Measurements from ENCODE around the gene SEMA6A. TPM values are rescaled to one million over a fixed set of nuclear protein-coding genes. Genes with fewer than 3 reads are reported as not detected.

The SEMA6A gene
- total RNA-seq, 2 experiments from 2014 or later, result not detected

- ChIA-PET CTCF (ENCODE audit: unreplicated experiment) (no interaction called here), POLR2A (no interaction called here)
- H3K4me1 ChIP-seq (ENCODE audit: insufficient read depth, low read length, poor library complexity, severe bottlenecking), result no peaks in the 10 kb centered on the region
- H3K27ac ChIP-seq (ENCODE audit: low read depth, low read length, poor library complexity, severe bottlenecking), result no peak overlapping the region
- no peak for TF ChIP-seq CTCF (conservative IDR thresholded peaks at IDR 0.05; ENCODE audit: low read length)
- no peak for TF ChIP-seq EZH2phosphoT487 (IDR thresholded peaks at IDR 0.05; ENCODE audit: borderline replicate concordance, low read depth, low read length)
- H3K79me2 ChIP-seq (ENCODE audit: insufficient read depth, low read depth, low read length), result no peaks in the 10 kb centered on the region
- H3K4me3 ChIP-seq (ENCODE audit: low read depth, low read length, poor library complexity, severe bottlenecking), result no peak overlapping the region
- H4K20me1 ChIP-seq (ENCODE audit: insufficient read depth, low read length), result no peaks in the 10 kb centered on the region
- no peak overlapping the region for H3K4me2 ChIP-seq (ENCODE audit: low read length)
- H3K9me2 ChIP-seq (ENCODE audit: insufficient read depth, low read length), result no peaks in the 10 kb centered on the region
- no peak for DNase-seq (ENCODE audit: low spot score)
- intact Hi-C loops (cut with micrococcal nuclease; ENCODE audit: unreplicated experiment), result no loop called here
- no peaks in the 10 kb centered on the region for H3K36me3 ChIP-seq (ENCODE audit: insufficient read depth, low read length)
- no TSS peak for BruUV-seq (replicated peaks)
- no peak overlapping the region for H2AFZ ChIP-seq (ENCODE audit: low read length)
- H3K9me3 ChIP-seq (ENCODE audit: low read length), result no peaks in the 10 kb centered on the region
These were observed 107.2 kb downstream of the SEMA6A start for GRCh38 chr5:116467465-116467843.

- H3K9me2 ChIP-seq (ENCODE audit: insufficient read depth, low read length), result no peaks in the 10 kb centered on the region
- no peak overlapping the region for H3K4me2 ChIP-seq (ENCODE audit: low read length)
- no peaks in the 10 kb centered on the region for H4K20me1 ChIP-seq (ENCODE audit: insufficient read depth, low read length)
- intact Hi-C loops (cut with micrococcal nuclease; ENCODE audit: unreplicated experiment), result no loop called here
- H3K4me1 ChIP-seq (ENCODE audit: insufficient read depth, low read length, poor library complexity, severe bottlenecking), result no peaks in the 10 kb centered on the region
- no peak overlapping the region for H2AFZ ChIP-seq (ENCODE audit: low read length)
- BruUV-seq (replicated peaks), result no TSS peak
- no peaks in the 10 kb centered on the region for H3K36me3 ChIP-seq (ENCODE audit: insufficient read depth, low read length)
- no peak overlapping the region for H3K27ac ChIP-seq (ENCODE audit: low read depth, low read length, poor library complexity, severe bottlenecking)
- no peak for DNase-seq (ENCODE audit: low spot score)
- ChIA-PET POLR2A (no interaction called here), CTCF (ENCODE audit: unreplicated experiment) (no interaction called here)
- H3K79me2 ChIP-seq (ENCODE audit: insufficient read depth, low read depth, low read length), result no peaks in the 10 kb centered on the region
- H3K4me3 ChIP-seq (ENCODE audit: low read depth, low read length, poor library complexity, severe bottlenecking), result no peak overlapping the region
- TF ChIP-seq CTCF (conservative IDR thresholded peaks at IDR 0.05; ENCODE audit: low read length) (no peak), EZH2phosphoT487 (IDR thresholded peaks at IDR 0.05; ENCODE audit: borderline replicate concordance, low read depth, low read length) (no peak)
- H3K9me3 ChIP-seq (ENCODE audit: low read length), result no peaks in the 10 kb centered on the region
These were observed 107.7 kb downstream of the SEMA6A start for GRCh38 chr5:116466727-116467464.

- intact Hi-C loops (cut with micrococcal nuclease; ENCODE audit: unreplicated experiment), result no loop called here
- POLR2A ChIA-PET, result interaction anchor here (0.6 kb wide), 1 partner anchor 146 kb away, joined by 5 read pairs; no protein-coding TSS in a partner anchor
- H3K9me3 ChIP-seq (ENCODE audit: low read length), result no peaks in the 10 kb centered on the region
- no peaks in the 10 kb centered on the region for H3K36me3 ChIP-seq (ENCODE audit: insufficient read depth, low read length)
- TF ChIP-seq CTCF (conservative IDR thresholded peaks at IDR 0.05; ENCODE audit: low read length) (no peak), EZH2phosphoT487 (IDR thresholded peaks at IDR 0.05; ENCODE audit: borderline replicate concordance, low read depth, low read length) (no peak)
- no peak overlapping the region for H3K27ac ChIP-seq (ENCODE audit: low read depth, low read length, poor library complexity, severe bottlenecking)
- H3K4me1 ChIP-seq (ENCODE audit: insufficient read depth, low read length, poor library complexity, severe bottlenecking), result no peaks in the 10 kb centered on the region
- BruUV-seq (replicated peaks), result no TSS peak
- H3K4me3 ChIP-seq (ENCODE audit: low read depth, low read length, poor library complexity, severe bottlenecking), result no peak overlapping the region
- no peaks in the 10 kb centered on the region for H3K79me2 ChIP-seq (ENCODE audit: insufficient read depth, low read depth, low read length)
- CTCF ChIA-PET (ENCODE audit: unreplicated experiment), result no interaction called here
- no peak for DNase-seq (ENCODE audit: low spot score)
- no peak overlapping the region for H2AFZ ChIP-seq (ENCODE audit: low read length)
- H3K9me2 ChIP-seq (ENCODE audit: insufficient read depth, low read length), result no peaks in the 10 kb centered on the region
- H4K20me1 ChIP-seq (ENCODE audit: insufficient read depth, low read length), result no peaks in the 10 kb centered on the region
- H3K4me2 ChIP-seq (ENCODE audit: low read length), result no peak overlapping the region
These were observed 109.2 kb downstream of the SEMA6A start for GRCh38 chr5:116465411-116465810.
